GM19238 (cell line): Measurements from ENCODE around the gene ACAD8.
A peak's percentile ranks its signal among the peaks of the same experiment; 100 is the strongest.

ENCODE experiments used
- DNase-seq: peaks from one replicate; pipeline ENCODE4 v3.0.0; 2011; ENCODE audit warnings: low spot score; ENCODE audit not compliant: insufficient read length

Gene ACAD8

GRCh38 chr11:134253188-134253993, at the start of gene ACAD8, which contains the start of gene THYN1:
ACAD8 (plus strand) TSS chr11:134253568; CDS start chr11:134253601, 33 bp downstream.
THYN1 (minus strand) TSS chr11:134253352; CDS start chr11:134252882, 470 bp downstream.
- peak; percentile 95 for DNase-seq

DNA sequence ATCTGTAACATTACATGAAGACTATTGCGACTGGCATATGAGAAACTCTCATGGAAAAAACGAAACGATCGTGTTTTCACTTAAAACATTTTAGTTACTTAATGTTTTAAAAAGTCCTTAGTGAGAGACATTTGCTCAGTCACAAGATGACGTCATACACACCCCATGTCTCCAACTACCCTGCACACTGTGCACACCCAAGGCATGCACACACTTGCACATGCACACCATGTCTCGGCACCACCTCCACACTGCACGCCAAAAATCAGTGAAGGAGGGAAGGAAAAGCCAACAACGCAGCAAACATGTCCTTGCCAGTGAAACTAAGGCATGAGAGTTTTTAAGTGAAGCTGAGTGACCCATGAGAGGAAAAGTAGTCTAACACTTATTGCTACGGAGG, 47.6 kb upstream of the ACAD8 start:
- no peak for DNase-seq

GRCh38 chr11:134206185-134206584, 47.2 kb upstream of the ACAD8 start:
- DNase-seq: no peak

- no peak for DNase-seq
These were observed 45.7 kb upstream of the ACAD8 start for GRCh38 chr11:134207538-134208239.

GRCh38 chr11:134215836-134216235, 37.5 kb upstream of the ACAD8 start:
- no peak for DNase-seq

GRCh38 chr11:134216816-134217215, 36.6 kb upstream of the ACAD8 start:
- no peak for DNase-seq

DNA sequence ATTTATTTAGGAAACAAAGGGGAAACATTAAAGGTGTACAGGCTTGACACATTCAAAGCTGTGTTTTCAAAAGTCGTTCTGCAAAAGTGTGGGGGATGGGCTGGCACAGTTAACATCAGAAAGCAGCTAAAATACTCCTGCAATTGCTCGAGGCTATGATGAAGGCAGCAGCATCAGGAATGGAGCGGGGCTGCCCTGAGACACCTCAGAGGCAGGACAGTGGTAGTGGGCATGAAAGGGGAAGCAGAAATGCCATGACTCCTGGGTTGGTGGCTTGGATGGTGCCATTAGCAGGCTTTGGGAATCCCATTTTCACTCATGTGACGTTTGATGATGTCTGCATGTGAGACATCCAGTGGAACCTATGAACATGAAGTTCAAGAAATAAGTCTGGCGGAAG, 30.2 kb upstream of the ACAD8 start:
- DNase-seq: no peak

- peak; percentile 91 for DNase-seq
These were observed 29.3 kb upstream of the ACAD8 start, which contains the start of the genes NCAPD3 and VPS26B for GRCh38 chr11:134223836-134224709. NCAPD3 (minus strand) TSS chr11:134223967; CDS start chr11:134223926, 41 bp downstream. VPS26B (plus strand) TSS chr11:134224671; CDS start chr11:134225123, 452 bp downstream.

DNA sequence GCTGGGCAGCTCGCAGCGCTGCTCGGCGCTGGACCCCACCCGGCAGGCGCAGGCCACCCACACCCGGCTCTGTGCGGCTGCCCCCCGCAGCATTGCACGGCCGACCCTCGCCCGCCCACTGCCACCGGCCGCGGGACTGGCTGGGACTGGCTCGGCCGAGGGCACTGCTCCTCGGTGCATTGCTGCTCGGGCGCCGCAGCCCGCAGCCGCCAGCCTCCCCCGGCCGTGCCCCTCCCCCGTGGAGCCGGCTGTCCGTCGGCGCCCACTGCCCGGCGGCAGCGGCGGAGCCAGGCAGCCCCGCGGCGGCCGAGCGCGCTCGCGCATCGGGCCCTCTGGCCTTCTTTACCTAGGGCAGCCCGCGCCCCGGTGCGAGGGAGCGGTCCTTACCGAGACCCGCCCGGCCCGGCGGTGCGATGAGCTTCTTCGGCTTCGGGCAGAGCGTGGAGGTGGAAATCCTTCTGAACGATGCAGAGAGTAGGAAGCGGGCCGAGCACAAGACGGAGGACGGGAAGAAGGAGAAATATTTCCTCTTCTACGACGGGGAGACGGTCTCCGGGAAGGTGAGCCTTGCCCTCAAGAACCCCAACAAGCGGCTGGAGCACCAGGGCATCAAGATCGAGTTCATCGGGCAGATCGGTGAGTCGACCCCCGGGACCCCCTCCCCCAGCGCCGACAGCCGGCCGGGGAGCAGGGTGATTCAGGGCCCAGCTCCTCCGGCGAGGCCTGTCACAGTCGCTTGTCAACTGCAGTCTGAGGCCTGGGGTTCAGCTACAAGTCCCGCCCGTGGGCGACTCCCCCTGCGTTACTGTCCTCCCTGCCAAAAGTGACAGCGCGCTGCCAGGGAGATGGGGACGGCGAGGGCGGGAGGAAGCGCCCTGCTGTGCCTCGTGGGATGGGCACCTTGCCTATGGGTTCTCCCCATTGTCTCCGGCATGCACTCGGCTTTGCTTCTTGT, 28.4 kb upstream of the ACAD8 start:
- DNase-seq: no peak

DNA sequence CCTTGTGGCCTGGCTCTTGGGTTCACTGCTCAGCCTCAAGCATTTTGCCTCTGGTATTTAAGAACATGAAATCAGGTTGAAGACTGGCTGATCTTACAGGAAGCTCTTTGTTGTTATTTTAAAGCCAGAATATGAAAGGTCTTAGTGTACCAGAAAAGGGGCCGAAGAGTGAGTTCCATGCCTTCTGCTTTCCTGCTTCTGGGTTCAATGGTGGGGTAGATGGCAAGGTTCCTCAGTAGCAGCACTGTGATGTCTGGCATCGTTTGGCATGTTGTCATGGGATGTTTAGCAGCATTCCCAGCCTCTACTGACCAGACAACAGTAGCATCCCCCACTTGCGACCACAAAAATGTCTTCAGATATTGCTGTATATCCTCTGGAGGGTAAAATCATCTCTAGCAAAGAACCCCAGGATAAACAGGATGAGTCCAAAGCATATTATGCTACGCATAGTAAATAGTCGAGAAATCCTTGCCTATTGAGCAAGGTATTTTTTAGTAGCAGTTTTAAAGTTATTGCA, 26.5 kb upstream of the ACAD8 start:
- DNase-seq: no peak

DNA sequence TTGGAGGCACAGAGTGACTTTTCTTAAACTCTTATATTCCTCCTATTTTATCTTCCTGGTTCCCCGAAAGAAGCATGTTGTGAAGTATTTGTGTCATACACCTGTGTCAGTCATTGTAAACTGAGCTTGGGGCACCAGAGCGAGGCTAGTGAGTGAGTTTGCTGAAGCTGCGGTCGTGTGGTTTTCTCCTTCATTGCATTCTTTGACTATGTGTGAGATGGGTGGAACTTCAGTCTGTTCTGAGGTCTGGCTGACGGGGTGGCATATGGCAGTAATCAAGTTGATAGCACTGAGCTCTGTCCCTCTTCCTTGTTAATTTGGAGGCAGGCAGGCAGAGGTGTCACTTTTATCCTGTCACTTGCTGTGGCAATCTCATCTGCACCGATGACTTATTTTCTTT, 24.7 kb upstream of the ACAD8 start:
- peak; percentile 45 for DNase-seq

DNA sequence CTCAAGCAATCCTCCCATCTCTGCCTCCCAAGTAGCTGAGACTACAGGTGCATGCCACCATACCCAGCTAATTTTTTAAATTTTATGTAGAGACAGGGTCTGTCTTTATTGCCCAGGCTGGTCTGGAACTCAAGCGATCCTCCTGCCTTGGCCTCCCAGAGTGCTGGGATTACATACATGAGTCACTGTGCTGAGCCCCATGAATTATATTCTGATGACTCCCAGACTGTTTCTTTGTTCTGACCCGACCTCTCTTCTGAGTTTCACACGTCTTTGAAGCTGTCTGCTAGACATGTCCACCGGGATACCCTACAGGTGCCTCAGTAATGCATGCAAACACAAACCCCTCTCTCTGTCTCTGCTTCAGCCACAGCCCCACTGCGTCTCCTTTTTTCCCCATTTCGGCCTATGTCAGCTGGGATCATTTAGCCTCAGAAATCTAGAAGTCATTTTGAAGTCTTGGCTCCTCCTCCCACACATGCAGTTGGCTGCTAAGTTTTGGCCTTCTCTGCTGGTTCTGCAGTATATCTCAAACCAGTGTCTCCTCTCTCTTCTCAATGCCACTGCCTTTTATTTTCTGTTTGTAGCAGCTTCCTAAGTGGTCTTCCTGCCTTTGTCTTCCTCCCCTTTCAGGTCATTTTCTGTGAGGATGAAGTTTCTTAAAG, 24.1 kb upstream of the ACAD8 start:
- no peak for DNase-seq

- DNase-seq: no peak
These were observed 23.0 kb upstream of the ACAD8 start for GRCh38 chr11:134230339-134230738.

- no peak for DNase-seq
These were observed 21.3 kb upstream of the ACAD8 start for GRCh38 chr11:134231958-134232659.

- DNase-seq: no peak
These were observed 19.6 kb upstream of the ACAD8 start for GRCh38 chr11:134233729-134234179.

- DNase-seq: no peak
These were observed 18.0 kb upstream of the ACAD8 start for GRCh38 chr11:134235399-134235798.

DNA sequence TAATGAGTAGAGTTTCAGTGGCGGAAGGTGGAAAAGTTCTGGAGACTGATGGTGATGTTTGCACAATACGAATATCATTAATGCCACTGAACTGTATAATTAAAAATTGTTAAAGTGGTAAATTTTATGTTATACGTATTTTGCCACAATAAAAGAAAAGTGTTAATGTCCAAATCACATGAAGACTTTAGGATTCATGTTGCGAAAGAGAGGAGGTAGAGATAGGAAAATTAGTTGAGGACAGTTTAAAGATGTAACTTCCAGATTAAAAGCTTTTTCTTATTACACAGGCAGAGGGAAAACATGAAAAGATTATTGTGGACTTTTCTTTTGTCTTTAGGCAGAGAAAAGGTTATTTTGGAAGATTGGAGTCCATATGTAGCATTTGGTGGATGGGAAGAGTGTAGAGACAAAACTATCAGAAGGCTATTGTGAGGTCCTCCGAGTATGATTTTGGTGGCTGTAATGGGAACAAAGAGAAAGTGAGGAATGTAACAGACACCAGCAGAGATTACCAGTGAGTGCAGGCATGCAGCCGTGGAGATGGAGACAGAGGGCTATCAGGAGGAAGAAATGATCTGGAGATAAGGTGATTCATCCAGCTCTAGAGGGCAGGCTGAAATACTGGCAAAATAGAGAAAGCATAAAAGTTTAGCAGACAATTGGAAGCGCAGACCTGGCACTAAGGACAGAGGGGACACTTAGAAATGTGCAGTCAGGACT, 16.4 kb upstream of the ACAD8 start:
- no peak for DNase-seq

GRCh38 chr11:134237557-134237922, 15.8 kb upstream of the ACAD8 start:
- no peak for DNase-seq
